Thoracic aorta (tissue), 2 donors: ENCODE results near the gene MARVELD3. TPM values are rescaled to one million over a fixed set of nuclear protein-coding genes. Genes with fewer than 3 reads are reported as not detected.

Source experiments
- ATAC-seq: fragments of 150-250 bp; one replicate; pipeline ENCODE4 v1.8.0; 2017; ENCODE audit warnings: low read depth; ENCODE audit not compliant: insufficient number of reproducible peaks, low FRiP score
- DNase-seq: peaks from one replicate; pipeline ENCODE4 v3.0.0-alpha.2; 2020; ENCODE audit warnings: low spot score
- H3K27ac ChIP-seq, 2 donors: fragments of 200-600 bp; sonication (generic); 1 replicate in 1 of 2; 2 replicates in 1 of 2; pipeline ENCODE4 v1.5.1; 2016; ENCODE audit warnings: mild to moderate bottlenecking in 2 of 2, moderate library complexity in 2 of 2
- H3K27me3 ChIP-seq: fragments of 200-600 bp; sonication (generic); replicated peaks from 2 replicates; pipeline ENCODE4 v1.6.0; 2016; ENCODE audit warnings: mild to moderate bottlenecking; ENCODE audit not compliant: insufficient read depth
- H3K36me3 ChIP-seq: fragments of 200-600 bp; sonication (generic); one replicate; pipeline ENCODE4 v1.5.1; 2016
- H3K4me1 ChIP-seq, 2 donors: fragments of 200-600 bp; sonication (generic); 1 replicate in 1 of 2; 2 replicates in 1 of 2; pipeline versions ENCODE4 v1.5.1 to v1.6.0; 2016; ENCODE audit warnings: low read depth in 2 of 2, mild to moderate bottlenecking in 1 of 2; ENCODE audit not compliant: control insufficient read depth in 1 of 2
- H3K4me3 ChIP-seq: fragments of 200-600 bp; sonication (generic); 2 replicates; pipeline ENCODE4 v1.5.1; 2016; ENCODE audit warnings: mild to moderate bottlenecking
- H3K9me3 ChIP-seq: fragments of 200-600 bp; sonication (generic); 2 replicates; pipeline ENCODE4 v1.5.1; 2016
- CTCF ChIP-seq: fragments of 200-600 bp; sonication (generic); IDR thresholded peaks from one replicate; pipeline ENCODE4 v1.5.1; 2019; ENCODE audit warnings: antibody characterized with exemption
- total RNA-seq, 2 donors: library from RNA; depleted of rRNA; stranded (reverse); fragments of >200 nt; gene quantifications; one replicate each; pipeline versions ENCODE4 v1.1.0 to v1.2.3, GENCODE V29; 2016

MARVELD3 gene
- total RNA-seq, 2 donors from 2014 or later: not detected

DNA sequence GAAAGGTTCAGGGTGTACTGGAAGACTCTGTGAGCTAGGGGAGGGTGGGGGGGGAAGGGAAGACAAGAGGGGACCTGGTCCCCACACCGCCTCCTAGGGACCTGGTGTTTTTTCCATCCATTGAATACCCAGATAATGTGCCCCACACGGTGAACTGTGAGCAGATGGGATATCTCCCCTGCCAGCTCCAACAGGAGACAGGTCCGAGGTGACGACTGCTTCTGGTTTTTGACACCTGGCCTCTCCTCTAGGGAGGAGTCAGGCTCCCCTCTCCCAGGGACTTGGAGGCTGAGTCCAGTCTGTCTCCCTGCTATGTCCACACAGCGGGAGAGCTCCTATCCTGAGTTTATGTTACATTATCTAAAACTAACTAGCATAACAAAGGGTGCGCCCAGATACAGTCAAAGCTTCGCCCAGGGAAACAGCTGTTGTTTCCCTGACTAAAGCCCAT lies 1.8 kb downstream of the MARVELD3 start:
- Histone ChIP-seq H3K9me3 (no peaks in the 10 kb centered on the region), H3K36me3 (no peaks in the 10 kb centered on the region), H3K4me1 (peaks cover 8 to 11% of the 10 kb centered on the region in 2 donors), H3K27ac (no peak overlapping the region), H3K4me3 (no peak overlapping the region), H3K27me3 (no peaks in the 10 kb centered on the region)
- DNase-seq: no peak
- no peak for TF ChIP-seq CTCF
- ATAC-seq: no peak

DNA sequence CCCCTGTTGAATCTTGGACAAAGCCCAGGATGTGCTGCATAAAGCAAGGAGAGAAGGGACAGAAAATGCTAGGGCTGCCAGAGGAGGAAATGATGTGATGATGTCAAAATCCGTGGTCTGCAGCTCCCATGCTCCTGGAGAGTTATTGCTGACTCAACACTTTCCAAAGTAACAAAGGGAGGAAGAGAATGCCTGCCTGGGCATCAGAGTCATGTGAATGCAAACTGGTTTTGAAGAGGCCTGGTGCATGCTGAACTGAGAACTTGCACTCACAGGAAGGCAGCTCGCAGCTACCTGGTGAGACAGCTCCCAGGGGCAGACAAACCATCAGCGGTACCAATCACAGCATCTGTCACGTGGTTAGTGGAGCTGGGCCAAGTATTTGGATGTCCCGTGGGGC lies 2.8 kb downstream of the MARVELD3 start:
- H3K4me3 ChIP-seq: no peak overlapping the region
- H3K9me3 ChIP-seq: no peaks in the 10 kb centered on the region
- TF ChIP-seq CTCF: no peak
- no peak overlapping the region for H3K27ac ChIP-seq
- H3K27me3 ChIP-seq: no peaks in the 10 kb centered on the region
- ATAC-seq: no peak
- DNase-seq: no peak
- H3K4me1 ChIP-seq: peaks cover 8 to 11% of the 10 kb centered on the region in 2 donors
- H3K36me3 ChIP-seq: no peaks in the 10 kb centered on the region

DNA sequence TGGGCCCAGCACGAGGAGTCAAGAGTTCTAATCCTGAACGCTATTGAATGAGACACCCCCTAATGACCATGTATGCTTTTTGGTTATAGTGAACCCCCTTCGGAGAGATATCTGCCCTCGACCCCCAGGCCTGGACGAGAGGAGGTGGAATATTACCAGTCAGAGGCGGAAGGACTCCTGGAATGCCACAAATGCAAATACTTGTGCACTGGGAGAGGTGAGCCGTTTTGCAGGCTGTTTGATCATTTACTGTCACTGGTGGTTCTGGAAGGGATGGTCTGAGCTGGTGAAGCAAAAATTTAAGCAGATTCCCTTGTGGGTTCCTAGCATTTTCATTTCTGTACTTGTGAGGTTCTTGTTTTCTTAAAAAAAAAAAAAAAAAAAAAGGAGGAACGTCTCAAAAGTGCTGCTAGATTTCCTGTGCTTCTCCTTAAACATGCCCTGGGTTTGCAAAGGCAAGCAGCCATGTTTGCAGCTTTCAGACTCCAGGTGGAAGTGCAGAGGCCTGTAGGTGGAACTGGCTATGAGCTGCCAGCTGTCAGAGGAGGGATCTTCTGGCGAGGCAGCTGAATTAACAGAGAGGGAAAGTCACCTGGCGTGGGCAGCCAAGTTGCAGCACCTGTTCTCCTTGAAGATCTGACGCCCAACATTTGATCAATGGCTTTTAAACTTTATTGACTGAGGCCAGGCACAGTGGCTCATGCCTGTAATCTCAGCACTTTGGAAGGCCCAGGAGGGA lies 3.5 kb downstream of the MARVELD3 start:
- H3K27ac ChIP-seq: no peak overlapping the region
- H3K4me1 ChIP-seq: peaks cover 8 to 11% of the 10 kb centered on the region in 2 donors
- H3K27me3 ChIP-seq: no peaks in the 10 kb centered on the region
- no peak for DNase-seq
- no peaks in the 10 kb centered on the region for H3K36me3 ChIP-seq
- H3K4me3 ChIP-seq: no peak overlapping the region
- no peaks in the 10 kb centered on the region for H3K9me3 ChIP-seq
- no peak for ATAC-seq
- no peak for TF ChIP-seq CTCF

- Histone ChIP-seq H3K27ac (no peak overlapping the region), H3K4me3 (no peak overlapping the region), H3K27me3 (no peaks in the 10 kb centered on the region), H3K36me3 (no peaks in the 10 kb centered on the region), H3K9me3 (no peaks in the 10 kb centered on the region), H3K4me1 (peaks cover 8 to 11% of the 10 kb centered on the region in 2 donors)
- no peak for DNase-seq
- TF ChIP-seq CTCF: no peak
- no peak for ATAC-seq
These were observed 4.8 kb downstream of the MARVELD3 start for GRCh38 chr16:71630808-71631207.

DNA sequence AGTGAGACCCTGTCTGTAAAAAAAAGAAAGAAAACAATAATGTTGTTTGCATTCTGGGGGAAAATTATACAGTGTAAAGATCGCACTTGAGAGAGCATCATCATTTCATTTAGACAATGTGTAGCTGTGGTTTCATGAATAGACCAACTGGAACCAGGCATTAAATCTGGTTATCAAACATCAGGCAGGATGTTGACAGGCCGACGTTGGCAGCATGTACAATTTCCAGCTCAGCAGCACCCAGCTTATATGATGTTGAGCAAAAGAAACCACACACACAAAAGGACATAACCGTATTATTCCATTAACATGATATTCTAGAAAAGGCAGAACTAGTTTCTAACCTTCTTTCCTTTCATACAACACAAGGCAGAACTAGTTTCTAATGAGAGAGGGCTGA lies 5.8 kb downstream of the MARVELD3 start:
- no peaks in the 10 kb centered on the region for H3K9me3 ChIP-seq
- ATAC-seq (no peak), DNase-seq (no peak)
- no peak overlapping the region for H3K4me3 ChIP-seq
- peaks cover 0 to 1% of the 10 kb centered on the region in 2 donors for H3K4me1 ChIP-seq
- no peaks in the 10 kb centered on the region for H3K27me3 ChIP-seq
- no peaks in the 10 kb centered on the region for H3K36me3 ChIP-seq
- no peak for TF ChIP-seq CTCF
- no peak overlapping the region for H3K27ac ChIP-seq
